NK-92 (cell line): Measurements from ENCODE around the gene MAD1L1.

ENCODE experiments used
- DNase-seq: peaks from one replicate; lab custom pipeline; 2025; ENCODE audit not compliant: unreplicated experiment; lab: John Stamatoyannopoulos, UW

Gene MAD1L1

DNA sequence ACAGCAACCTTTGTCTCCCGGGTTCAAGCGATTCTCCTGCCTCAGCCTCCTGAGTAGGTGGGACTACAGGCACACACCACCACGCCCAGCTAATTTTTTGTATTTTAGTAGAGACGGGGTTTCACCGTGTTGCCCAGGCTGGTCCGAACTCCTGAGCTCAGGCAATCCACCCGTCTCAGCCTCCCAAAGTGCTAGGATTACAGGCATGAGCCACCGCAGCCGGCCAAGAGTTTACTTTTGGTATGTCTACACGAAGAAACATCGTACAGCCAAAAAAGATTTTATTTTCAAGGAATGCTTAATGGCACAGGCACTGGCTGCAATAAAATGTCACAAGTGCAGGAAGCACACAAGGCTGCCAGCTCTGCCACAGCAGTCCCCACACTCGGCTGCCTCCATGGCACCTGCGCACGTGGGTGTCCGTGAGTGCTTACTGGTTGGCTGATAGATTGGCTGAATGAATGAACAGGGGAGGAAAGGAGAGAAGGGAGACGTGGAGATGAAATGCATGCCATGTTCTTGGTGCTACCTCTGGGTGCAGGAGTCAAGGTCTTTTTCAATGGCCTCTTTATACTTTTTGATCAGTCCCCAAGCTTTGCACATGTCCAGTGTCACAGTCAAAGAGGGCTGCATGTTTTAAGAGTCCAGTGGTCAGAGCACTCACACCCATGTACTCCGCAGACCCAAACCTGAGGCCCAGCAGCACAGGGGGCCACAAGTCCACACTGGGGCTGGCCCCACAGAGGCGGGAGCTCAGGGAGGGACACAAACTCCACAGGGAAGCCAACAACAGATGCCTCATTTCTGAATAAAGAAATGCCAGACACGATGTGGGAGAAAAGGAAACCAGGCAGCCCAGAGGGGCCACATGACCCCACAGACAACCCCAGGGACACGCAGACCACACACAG lies 198.2 kb downstream of the MAD1L1 start:
- DNase-seq, result no peak

DNA sequence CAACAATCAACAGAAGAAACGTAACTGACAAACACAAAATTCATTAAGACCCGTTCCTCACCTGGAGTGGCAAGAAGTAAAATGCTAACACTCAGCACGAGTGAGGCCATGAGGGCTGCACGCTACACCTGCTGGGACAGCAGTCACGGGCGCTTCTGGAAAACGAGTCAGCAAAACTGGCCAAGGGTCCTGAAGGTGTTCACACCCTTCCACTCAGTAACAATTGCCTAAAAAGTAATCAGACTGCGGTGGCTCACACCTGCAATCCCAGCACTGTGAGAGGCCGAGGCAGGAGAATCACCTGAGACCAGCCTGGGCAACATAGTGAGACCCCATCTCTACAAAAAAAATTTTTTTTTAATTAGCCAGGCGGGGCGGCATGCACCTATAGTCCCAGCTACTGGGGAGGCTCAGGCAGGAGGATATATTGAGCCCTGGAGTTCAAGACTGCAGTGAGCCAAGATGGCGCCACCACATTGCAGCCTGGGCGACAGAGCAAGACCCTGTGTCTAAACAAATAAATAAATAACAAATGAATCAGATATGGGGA lies 199.1 kb downstream of the MAD1L1 start:
- DNase-seq, result no peak

DNA sequence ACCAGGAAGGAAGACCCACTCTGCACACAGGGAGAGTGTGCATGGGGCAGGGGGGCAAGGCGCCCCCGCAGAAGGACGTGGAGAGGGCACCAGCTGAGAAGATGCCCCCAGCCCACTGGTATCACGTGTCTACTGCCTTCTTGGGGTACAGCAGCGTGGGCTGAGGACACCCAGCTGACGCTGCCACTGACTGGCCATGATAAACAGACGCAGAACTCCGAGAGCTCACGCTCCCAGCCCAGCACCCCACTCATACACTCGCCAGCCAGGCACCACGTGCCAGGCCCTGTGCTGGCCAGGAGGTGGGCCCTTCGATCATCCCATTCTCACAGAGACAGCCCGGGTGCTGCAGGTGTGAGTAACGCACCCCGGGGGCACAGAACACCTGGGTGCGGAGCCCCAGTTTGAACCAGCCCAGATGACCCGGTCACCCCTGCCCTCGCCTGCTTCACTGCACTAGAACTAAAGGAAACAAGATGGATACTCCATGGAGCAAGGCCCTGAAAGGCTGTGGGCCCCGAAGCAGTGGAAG lies 199.8 kb downstream of the MAD1L1 start:
- no peak for DNase-seq

DNA sequence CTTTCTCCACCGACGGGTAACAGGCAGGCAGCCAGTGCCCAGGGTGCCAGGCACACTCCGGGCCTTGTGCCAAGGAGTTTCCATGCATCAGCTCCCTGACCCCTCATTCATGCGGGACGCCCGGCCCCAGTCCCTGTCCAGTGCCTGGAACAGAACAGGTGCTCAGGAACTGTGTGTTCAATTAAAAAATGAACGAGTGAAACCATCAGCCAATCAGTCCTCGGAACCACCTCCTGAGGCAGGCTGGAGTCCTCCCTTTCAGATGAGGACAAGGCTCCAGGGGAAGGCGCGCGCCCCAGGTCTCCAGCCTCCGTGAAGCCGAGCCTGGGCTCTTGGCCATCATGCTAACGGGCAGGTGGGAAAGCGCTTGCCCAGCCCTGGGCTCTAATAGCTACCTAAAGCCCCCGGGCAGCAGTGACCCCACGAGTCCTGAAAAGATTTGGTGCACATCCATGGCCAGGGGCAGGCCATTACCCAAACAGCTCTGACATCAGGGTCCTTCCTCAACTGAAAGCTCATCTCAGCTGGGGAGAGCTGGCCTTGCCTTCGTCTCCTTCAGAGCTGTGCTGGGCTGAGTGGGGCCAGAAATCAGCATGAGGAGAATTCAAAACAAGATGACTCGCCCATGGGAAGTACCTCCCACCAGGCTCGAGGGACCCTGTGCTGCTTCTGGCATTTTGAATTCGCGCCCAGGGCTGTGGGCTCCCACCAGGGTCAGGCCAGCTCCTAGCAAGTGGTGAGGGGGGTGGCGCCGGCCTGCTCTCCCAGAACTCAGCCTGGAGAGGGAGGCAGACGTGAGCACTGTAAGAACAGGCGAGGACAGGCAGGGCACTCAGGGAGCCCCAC lies 200.5 kb downstream of the MAD1L1 start:
- no peak for DNase-seq

DNA sequence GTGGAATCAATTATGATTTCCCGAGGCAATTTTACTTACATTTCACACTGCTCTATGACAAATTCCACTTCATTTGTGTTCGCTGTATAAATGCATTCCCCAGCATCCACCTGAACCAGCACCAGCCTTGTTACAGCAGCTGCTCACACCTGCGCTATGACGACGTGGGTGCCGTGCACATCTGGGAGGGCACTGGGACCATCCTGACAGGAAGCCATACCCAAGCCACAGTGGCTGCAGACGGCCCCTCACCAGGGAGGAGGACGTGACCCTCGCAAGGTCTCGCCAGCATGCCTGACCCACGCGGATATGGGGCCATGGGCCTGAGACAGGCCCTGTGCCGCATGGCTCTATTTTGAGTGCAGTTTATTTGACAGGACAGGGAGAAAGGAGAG lies 201.3 kb downstream of the MAD1L1 start:
- no peak for DNase-seq

DNA sequence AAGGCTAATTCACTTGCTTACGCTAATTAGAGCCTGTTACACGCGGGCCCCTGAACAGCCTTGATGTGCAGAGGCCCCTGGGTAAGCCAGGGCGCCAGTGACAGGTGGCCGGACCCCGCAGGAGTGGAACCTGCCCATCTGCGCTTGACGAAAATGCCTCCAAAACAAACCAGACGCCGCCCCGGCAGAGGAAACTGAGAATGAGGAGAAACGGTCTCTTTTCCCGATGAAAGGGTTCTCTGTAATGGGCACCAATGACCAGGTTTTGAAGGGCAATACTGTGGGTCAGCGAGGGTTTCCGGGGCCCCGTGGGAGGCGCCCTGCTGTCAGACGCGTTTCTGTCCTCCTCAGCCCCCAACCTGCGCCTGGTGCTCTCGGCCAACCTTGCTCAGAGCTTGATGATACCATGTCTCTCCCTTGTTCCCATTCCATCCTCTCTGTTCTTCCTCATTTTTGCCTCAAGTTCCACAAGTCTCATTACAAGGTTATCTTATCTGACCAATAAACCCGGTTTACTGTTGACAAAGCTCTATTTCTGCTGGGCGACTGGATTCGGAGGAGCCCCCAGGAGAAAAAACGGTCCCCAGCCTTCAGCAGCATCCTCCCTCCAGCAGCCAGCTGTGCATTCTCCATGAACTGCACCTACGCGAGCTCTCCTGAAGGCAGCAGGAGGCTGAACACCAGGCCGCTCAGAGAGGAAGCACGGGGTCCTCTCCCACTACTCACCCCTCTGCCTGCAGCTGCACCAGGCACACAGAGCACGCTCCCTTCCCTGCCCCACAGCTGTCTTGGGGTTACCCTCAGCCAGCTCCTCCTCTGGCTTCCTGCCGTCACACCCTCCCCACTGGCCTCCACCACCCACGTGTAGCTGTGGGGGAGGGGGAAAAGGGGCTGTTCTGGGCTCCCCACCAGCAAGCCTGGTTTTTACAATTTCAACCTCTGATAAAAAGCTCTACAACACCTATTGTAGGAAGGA lies 202.0 kb downstream of the MAD1L1 start:
- DNase-seq, result no peak

DNA sequence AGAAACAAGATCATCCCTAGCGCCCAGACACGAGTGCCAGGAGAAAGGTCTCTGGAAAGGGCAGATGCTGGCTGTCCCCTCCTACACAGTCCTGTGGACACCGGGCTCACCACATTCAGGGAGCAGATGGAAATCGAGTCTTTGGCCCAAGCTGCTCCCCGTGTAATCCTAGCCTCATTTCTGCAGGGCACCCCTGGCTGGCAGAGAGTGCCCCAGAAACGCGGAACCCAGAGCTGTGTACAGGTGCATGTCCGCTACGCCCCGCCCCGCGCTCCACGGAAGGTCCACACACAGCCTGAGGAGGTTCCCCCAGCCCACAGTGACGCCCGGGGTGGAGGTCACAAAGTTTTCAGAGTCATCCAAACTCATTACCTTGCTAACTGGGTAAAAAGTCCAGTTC lies 202.8 kb downstream of the MAD1L1 start:
- DNase-seq, result no peak

DNA sequence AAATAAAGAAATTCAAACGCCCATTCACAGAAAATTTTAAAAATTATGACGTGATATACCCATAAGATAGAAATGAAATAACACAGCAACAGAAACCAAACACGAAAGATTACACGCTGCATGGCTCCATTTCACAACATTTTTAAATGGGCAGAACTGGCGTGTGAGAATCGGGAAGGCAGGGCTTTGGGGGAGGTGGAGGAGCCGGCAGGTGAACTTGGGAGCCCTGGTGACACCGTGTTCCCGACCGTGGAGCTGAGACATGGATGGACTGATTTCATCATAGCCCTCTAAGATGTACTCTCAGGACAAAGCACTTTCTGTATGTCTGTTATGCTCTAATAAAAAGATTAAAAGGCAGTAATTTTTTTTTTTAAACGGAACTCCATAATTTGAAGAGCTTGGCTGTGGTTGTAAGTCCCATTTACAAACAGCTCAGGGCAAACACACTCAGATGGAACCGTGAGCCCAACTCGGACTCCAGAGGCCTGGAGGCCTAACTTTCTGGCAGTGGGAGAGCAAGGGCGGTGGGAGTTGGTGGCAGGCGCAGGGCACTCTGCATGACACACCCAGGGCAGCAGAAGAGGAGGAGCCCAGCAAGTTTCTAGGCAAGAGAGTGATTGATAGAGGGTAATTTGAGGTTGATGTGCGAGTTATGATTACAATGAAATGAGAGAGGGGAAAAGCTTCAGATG lies 203.4 kb downstream of the MAD1L1 start:
- no peak for DNase-seq

DNA sequence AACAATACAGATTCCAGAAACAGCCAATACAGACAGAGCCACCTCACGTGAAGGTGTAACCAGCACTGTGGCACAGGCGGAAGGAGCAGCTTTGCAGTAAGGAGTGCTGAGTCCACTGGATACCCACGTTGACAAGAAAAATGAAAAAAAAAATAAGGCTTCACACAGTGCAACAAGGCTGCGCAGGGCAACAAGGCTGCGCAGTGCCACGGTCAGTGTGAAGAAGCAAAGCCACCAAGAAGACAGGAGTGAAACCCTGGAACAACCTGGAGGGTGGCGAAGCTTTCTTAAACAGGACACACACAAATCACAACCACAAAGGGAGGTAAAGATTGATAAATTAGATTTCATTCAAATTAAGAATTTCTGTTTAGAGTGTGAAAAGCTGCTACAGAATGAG lies 204.0 kb downstream of the MAD1L1 start:
- DNase-seq, result no peak

DNA sequence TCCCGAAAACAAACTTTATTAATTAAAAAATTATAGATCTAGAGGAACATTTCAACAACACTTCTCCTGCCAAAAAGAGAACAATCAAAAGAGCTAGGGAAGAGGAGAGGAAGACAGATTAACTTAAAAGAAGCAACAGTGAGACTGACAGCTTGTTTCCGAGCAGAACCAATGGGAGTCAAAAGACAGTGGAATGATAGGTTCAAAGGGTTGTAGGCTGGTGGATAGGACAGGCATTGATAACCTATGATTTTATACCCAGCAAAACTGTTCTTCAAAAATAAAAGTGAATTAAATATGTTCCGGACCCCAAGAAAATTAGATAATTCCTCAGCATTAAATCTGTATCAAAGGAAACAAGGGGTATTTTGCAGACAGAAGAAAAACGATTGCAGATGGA lies 207.6 kb downstream of the MAD1L1 start:
- DNase-seq, result no peak

DNA sequence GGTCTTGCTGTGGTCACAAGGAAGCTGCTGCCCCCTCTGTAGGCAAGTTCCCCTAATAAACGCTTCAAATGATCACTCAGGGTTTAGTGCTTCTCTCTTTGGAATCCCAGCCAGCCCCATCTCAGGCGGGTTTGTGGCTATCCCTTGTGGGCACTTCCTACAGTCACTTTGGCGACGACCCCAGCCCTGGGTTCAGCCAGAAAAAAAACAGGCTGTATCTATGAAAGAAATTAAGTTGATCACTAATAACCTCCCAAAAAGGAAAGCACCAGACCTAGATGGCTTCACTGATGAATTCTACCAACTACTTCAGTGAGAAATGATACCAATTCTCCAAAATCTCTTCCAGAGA lies 208.2 kb downstream of the MAD1L1 start:
- DNase-seq, result no peak

DNA sequence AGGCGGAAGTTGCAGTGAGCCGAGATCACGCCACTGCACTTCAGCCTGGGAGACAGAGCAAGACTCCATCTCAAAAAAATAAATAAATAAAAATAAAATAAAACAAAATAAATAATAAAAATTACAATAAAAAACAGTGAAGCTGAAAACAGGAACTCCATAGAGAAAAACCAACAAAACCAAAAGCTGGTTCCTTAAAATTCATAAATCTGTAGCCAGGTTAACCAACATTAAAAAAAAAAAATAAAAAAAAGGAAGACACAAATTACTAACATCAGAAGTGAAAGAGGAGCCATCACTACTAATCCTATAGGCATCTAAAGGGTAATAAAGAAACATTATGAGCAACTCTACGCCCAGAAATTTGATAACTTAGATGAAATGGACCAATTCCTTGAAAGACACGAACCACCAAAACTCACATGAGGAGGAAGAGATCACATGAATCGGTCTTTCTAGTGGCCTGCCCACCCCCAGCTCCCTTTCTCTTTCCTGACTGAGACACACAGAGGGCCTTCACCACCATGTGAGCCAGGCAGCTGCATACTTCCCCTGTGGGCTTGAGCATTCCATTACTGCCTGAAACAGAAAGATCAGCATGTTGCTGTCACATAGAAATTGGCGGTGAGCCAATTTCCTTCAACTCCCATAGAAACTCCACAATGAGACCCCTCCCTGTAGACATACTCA lies 208.7 kb downstream of the MAD1L1 start:
- no peak for DNase-seq

DNA sequence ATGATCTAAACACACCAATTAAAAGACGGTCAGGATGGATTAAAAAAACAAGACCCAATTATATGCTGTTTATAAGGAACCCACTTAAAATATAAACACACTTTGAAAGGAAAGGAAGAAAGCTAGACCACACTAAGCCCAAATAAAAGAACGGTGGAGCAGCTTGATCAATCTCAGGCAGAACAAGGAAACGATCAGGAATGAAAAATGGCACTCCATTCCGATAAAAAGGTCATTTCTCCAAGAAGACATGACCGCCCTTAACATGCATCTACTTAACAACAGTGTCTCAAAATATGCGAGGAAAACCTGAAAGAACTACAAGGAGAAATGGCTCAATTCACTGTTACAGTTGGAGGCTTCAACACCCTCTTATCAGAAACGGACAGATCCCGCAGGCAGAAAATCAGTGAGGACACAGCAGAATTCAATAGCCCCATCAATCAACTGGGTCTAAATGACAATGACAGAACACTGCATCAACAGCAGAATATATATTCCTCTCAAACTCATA lies 210.0 kb downstream of the MAD1L1 start:
- no peak for DNase-seq

DNA sequence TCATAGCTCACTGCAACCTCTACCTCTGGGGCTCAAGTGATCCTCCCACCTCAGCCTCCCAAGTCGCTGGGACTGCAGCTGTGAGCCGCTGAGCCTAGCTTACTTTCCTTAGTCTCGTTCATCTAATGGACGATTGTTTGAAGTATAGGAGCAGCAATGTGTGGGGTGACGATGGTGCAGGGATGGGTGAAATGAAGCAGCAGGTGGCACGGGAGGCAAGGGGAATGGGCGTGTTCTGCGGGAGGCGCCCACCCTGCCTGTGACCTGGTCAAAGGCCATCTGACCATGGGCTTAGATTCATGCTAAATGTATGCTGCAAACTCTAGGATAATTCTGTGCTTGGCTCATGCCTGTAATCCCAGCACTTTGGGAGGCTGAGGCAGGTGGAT lies 210.7 kb downstream of the MAD1L1 start:
- DNase-seq, result no peak

DNA sequence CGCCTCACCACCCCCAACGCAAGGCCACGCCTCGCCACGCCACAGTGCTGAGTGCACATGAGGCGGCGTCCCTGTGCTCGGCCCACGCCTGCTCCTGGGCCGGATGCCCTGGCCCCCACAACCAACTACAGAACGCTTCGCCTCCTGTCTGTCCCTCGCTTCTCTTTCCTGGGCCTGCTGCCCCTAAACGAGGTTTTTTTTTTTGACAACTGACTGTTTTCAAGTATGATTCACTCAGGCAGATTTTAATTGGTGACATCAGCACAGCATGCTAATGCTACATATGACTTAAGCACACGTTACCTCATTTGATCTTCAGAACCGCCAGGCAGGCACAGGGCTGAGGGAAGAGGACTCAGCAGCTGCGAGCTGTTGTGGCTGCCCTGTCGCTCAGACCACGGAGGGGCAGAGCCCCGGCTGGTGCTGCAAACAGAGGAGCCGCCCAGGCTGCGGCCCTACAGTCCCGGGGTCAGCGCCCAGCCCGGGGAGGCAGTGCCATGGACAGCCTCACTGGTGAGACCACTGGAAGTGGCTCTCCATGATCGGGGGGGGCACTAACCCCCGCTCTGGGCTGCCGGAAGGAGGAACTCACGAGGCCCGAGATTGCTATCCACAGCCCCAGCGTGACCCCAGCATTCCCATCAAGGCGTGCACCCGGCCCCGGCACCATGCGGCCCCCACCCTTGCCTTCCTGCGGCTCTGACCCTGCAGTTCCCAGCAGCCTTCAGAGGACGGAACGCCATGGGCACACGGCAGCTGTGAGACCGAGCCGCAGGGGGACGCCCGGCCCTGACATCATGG lies 212.8 kb downstream of the MAD1L1 start:
- no peak for DNase-seq

DNA sequence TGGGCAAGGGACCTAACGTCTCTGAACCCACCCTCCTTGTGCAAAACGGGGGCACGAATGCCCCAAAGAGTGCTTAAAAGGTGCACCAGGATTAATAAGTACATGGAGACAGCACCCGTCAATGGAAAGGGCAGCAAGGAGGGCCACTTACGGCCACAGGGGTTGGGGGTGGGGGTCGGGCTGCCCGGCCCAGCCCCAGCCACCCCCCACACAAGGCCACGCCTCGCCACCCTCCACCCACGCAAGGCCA lies 213.4 kb downstream of the MAD1L1 start:
- no peak for DNase-seq

DNA sequence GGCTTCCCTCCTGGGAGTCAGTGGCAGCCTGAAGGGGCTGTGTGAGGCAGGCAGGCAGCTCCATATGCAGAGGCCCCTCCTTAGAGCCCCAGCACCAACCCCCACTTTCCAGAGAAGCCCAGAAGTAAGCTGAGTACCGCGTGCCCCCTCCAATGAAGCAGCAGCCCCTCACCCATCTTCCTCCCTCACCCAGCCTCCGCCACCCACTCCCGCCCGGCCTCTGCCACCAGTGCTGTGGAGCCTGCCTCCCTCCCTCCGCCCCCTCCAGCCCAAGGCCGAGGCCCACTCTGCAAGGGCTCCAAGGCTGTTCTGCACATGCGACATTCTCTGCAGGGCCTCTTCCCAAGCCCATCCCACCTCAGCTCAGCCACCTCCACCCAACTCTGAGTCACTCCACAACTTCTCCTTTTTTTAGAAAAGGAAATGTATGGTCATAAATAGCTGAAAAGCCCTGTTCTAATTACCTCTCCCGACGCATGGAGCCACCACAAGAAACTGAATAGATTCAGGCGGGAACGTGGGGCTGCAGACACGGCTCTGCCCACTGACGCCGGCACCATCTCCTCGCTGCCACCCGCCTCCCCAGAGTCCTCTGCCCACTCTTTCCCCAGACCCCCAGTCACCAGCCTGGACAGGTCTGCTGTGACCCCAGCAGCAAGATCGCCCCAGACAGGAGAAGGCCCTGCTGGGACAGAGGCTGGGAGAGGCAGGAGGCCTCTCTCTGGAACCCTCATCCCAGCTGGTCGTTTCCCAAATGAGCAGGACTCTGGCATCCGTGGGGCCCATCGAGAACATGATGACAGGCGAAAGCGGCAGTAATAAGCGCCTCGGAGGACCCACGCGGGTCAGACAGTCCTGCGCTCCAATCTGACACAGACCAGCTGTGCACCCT lies 213.9 kb downstream of the MAD1L1 start:
- DNase-seq, result no peak
